ENCODE results near the gene EPHA4. TPM values are rescaled to one million over a fixed set of nuclear protein-coding genes. Genes with fewer than 3 reads are reported as not detected.

Gene EPHA4
- polyA plus RNA-seq, 12 donors: 11.1 to 48.4 (median 17.3) TPM; not detected in 1

- no peak for DNase-seq
These were observed 93.6 kb downstream of the EPHA4 start for GRCh38 chr2:221478485-221478863.

DNA sequence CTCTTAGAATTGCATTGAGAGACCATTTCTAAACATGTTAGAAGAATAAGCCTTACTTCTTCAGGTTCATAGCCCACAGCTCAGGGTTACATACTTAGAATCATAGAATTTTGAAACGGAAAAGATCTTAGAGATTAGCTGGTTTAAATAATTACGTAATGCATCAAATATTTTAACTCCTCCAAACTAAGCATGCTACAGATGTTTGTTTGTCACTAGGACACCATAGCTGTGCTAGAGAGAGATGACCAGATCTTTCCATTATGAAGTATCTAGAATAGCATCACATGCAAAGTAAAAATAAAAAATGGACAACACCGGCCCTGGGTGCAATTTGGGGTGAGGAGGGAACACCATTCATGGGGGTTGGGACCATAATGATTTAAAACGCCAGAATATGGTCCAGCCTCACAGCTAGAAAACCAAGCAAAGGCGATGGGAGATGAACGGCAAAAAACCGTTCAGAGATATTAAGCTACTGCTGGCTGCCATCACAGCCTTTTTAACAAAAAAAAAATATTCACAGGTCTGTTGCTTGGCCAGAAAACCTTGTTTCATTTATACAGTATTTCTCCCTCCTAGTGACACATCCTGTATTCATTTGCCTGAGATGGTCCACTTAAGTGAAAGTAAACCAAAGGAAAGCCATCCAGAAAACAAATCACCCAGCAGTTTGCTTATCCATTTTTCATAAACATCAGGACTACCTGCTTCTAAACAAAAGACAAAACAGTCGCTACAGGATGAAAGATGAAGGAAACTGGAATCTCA is 94.2 kb downstream of the EPHA4 start:
- no peak for DNase-seq

GRCh38 chr2:221476195-221476594 is 95.9 kb downstream of the EPHA4 start:
- DNase-seq: no peak

- DNase-seq: no peak
These were observed 98.7 kb downstream of the EPHA4 start for GRCh38 chr2:221473451-221473850.

GRCh38 chr2:221468317-221468716 is 103.8 kb downstream of the EPHA4 start:
- no peak for DNase-seq

DNA sequence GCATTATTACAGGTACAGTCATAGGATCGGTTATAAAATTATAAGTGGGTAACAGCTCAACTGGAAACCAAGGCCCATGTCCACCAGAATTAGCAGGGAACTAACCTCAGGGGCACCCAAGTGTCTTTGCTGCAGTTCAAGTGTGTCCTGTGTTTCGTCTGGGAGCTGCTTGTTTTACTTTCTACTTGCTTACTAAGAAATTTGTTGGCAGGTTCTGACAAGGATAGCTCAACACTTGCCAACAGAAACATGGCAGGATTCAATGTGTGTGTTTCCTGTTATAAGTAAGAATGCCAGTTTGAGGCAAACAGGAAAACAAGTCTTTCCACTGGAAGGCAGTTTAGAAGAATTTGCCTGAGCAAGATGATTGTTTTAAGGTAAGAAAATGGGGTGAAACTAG is 104.5 kb downstream of the EPHA4 start:
- DNase-seq: no peak

DNA sequence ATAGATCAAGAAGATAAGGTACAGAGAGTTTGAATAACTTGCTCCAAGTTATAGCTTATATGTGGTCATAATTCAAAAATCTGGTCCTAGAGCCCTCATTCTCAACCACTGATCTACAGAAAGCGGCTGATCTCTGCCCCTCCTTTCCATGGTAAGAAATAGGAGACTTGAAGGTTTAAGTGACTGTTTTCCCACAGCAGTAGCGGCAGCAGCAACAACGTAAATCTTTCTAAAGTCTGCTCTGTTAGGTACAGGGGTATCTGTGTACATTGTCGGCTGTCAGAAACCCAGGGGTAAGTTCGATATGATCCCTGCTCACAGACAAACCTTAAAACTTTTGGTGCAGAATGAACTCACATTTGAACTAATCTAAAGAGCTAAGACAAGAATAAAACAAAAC is 105.4 kb downstream of the EPHA4 start:
- no peak for DNase-seq

DNA sequence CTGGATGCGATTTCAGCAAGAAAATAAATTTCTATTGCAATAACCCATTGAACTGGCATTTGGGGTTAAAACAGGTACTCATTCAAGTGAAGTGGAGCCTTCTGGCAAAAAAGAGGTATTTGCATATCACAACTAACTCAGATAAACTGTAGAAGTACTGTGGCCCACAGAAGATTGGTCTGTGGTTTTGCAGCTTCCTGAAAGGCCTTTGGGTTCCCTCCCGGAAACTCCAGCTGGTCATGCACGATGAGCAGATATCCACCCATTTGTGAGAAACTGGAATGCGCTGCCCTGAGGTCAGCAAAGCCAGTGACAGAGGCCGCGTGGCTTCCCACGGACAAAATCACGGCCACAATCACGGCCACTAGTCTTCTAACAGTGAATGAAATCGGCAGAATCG is 106.3 kb downstream of the EPHA4 start:
- DNase-seq: no peak

DNA sequence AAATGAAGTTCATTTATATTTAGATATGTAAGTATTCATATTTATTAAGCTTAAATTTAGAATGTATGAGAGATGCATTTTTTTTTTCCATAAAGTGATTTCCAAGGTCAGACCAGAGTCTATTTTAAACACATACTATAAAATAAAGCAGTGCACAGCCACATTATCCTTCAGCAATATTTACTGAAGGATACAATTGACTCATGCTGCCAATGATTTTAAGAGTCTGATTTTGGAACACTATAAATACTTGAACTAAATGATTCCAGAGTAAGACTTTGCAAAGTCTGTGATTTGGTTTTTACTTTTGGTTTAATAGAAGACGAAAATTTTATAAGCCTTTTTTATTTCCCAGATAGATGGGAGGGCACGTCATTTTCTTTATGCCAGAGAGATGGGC is 107.1 kb downstream of the EPHA4 start:
- no peak for DNase-seq

- DNase-seq: no peak
These were observed 108.7 kb downstream of the EPHA4 start for GRCh38 chr2:221463241-221463896.

DNA sequence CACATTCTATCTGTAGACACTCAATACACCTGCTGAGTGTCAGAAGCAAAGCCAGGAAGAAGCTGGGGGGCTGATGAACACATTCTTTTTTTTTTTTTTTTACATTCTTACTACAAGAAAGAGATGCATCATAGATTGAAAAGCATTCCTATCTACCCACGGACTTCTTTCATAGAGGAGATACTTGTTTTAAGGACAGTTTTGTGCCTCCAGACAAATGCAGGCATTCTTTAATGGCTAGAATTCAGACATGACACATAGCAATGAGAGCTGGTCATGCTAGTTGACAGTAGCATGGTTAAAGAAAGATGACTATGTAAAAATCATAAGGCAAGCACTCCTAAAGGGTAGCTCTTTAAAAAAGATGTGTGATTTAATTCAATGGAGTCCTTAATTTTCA is 110.2 kb downstream of the EPHA4 start:
- no peak for DNase-seq

GRCh38 chr2:221460136-221460535 is 112.0 kb downstream of the EPHA4 start:
- DNase-seq: no peak

DNA sequence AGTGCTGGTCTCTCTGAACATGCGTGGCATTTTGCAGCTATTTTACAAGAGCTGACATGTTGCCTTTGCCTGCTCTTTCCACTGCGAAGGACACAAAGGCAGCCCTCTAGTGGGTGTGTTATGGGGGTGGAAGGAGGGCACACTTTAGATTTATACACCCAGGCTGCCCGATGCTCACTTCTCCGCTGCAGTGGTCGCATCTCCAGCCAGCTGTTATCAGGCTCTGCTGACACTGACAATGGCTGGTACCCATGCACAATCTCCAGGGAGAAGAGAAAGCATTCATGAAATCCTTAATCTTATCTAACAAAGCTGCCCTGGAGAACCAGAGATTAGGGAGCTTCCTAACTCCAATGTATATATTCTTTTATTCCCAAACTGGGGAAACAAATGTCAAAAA is 113.5 kb downstream of the EPHA4 start:
- DNase-seq: no peak

GRCh38 chr2:221455214-221455613 is 116.9 kb downstream of the EPHA4 start:
- no peak for DNase-seq

DNA sequence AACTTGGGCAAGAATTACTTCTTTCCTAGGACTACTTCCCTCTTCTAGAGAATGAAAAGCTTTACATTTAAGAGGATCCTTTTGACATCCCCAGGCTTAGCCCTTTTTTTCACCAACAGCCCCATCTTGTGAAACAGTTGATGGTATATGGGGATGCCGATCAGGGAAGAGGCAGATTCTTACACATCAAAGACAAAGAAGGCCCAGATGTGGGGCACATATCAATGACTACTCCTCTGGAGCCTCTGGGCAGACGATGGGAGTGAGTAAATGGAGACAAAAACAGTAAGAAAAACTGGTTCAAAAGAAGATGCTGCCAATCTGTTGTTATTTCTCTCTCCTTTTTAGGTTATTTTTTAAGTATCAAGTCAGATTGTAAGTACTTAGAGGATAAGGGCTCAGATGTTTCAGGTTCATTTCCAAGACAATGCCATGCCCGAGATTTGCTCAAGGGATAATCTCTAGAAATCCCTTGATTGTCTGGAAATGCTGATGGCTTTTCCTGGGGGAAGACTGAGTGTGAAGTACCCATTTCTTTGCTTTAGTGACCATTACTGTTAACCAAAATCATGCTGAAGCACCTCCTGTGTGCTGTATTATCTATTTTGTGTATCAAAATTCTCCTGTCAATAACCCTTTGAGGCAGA is 117.5 kb downstream of the EPHA4 start:
- DNase-seq: no peak

GRCh38 chr2:221451862-221452788 is 120.0 kb downstream of the EPHA4 start:
- DNase-seq: no peak

DNA sequence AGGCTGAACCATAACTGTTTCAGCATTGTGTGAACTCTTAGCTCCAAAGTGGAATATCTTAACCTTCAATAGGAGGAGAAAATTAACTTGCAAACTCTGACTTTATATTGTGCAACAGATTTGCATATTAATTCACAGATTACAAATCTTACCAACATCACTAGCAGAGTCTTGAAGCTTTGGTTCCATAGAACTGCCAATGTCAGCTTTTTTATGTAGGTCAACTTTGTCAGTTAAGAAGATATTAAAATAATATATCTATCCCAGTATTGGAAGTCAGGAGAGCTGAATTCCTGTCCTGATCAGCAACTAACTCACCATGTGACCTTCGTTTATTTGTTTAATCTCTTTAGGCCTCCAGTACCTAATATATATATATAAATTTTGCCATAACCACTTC is 121.8 kb downstream of the EPHA4 start:
- no peak for DNase-seq

GRCh38 chr2:221449406-221449805 is 122.7 kb downstream of the EPHA4 start:
- DNase-seq: no peak

GRCh38 chr2:221448844-221449390 is 123.2 kb downstream of the EPHA4 start:
- no peak for DNase-seq

GRCh38 chr2:221448057-221448843 is 123.9 kb downstream of the EPHA4 start:
- no peak for DNase-seq

DNA sequence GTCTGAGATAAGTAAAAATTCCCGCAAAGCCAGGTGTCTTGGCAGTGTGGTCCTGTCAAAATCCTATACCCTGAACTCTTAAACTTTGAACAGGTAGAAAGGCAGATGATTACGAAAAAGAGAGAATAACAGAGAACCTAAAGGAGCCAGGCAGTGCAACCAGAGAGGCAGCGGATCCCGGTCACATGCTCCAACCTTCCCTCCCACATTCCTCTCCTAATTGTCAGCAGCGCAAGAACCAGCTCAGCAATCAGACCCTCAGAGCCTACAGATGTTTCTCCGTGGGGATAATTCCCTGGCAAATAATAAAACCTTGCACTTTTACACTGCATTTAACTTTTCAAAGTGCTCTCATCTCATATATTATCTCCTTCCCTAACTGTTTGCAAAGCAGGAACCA is 124.8 kb downstream of the EPHA4 start:
- DNase-seq: no peak
